ENCODE results near the gene RNF43. TPM values are rescaled to one million over a fixed set of nuclear protein-coding genes. Genes with fewer than 3 reads are reported as not detected.

RNF43 gene
- polyA plus RNA-seq (2012; ENCODE audit: insufficient read length, low read depth): not detected

DNA sequence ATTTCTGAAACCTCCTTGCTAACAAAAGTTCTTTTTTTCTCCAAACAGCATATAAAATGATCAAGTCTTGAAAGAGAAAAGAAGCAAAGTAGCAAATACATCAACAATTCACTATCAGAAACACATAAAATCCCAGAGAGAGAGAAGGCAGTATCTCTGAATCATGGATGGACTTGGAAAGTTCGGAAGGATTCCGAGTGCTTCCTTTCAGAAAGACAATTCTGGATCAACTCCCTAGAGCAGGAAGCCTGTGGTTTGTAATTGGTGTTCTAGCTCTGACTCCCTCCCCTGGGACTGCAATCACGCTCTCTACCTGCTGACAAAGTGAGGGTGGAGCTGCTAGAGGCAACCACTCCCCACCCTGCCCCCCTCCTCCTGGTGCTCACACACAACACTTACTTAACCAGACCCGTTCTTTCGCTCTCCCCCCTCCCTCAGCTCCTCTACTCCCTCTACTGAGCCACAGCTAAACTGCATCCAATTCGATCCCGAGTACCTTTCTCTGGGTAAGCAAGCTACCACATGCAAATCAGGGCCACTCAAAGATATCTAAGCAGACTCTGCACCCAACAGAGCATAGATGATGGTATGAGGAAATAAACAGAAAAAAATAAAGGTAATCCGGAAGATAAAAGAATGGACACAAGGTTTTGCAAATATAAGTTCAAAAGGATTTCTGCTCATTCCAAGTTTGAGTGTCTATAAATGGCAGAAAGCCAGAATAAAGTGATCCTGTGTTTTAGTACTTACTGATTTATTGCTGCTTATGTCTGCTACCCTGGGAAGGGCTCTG is at the start of gene RNF43:
Gene RNF43, minus strand, starts transcription at position 235 of the 793 bp plus-strand sequence. CDS start 1,957 bp downstream, outside the sequence.
- TF ChIP-seq POLR2AphosphoS5 (IDR thresholded peaks at IDR 0.05; ENCODE audit: low read depth, low read length): no peak
- TF ChIP-seq, protein P1, sequence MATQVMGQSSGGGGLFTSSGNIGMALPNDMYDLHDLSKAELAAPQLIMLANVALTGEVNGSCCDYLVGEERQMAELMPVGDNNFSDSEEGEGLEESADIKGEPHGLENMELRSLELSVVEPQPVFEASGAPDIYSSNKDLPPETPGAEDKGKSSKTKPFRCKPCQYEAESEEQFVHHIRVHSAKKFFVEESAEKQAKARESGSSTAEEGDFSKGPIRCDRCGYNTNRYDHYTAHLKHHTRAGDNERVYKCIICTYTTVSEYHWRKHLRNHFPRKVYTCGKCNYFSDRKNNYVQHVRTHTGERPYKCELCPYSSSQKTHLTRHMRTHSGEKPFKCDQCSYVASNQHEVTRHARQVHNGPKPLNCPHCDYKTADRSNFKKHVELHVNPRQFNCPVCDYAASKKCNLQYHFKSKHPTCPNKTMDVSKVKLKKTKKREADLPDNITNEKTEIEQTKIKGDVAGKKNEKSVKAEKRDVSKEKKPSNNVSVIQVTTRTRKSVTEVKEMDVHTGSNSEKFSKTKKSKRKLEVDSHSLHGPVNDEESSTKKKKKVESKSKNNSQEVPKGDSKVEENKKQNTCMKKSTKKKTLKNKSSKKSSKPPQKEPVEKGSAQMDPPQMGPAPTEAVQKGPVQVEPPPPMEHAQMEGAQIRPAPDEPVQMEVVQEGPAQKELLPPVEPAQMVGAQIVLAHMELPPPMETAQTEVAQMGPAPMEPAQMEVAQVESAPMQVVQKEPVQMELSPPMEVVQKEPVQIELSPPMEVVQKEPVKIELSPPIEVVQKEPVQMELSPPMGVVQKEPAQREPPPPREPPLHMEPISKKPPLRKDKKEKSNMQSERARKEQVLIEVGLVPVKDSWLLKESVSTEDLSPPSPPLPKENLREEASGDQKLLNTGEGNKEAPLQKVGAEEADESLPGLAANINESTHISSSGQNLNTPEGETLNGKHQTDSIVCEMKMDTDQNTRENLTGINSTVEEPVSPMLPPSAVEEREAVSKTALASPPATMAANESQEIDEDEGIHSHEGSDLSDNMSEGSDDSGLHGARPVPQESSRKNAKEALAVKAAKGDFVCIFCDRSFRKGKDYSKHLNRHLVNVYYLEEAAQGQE (IDR thresholded peaks at IDR 0.05; ENCODE audit: insufficient read depth in 1 of 2, low read depth in 2 of 2, low read length in 2 of 2): no peak
- no peak for TF ChIP-seq TAF1 (IDR thresholded peaks at IDR 0.05; ENCODE audit: borderline replicate concordance, insufficient read depth, low read length)
- TF ChIP-seq FOXP2 (optimal IDR thresholded peaks at IDR 0.05; ENCODE audit: borderline replicate concordance, extremely low read depth, extremely low read length, insufficient read depth): no peak
- no peak for TF ChIP-seq SIN3A (IDR thresholded peaks at IDR 0.05; ENCODE audit: borderline replicate concordance, insufficient read depth, low read length)

DNA sequence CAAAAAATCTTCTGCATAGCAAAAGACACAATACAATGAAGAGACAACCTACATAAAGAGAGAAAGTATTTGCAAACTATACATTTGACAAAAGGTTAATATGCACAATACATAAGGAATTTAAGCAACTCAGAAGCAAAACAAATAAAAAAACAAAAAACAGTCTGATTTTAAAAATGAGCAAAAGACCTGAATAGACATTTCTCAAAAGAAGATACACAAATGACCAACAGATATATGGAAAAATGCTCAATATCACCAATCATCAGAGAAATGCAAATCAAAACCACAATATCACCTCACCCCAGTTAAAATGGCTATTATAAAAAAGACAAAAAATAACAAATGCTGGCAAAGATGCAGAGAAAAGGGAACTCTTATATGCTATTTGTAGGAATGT is 38.2 kb upstream of the RNF43 start:
- TF ChIP-seq SIN3A (IDR thresholded peaks at IDR 0.05; ENCODE audit: borderline replicate concordance, insufficient read depth, low read length) (no peak), POLR2AphosphoS5 (IDR thresholded peaks at IDR 0.05; ENCODE audit: low read depth, low read length) (no peak), TAF1 (IDR thresholded peaks at IDR 0.05; ENCODE audit: borderline replicate concordance, insufficient read depth, low read length) (no peak), FOXP2 (optimal IDR thresholded peaks at IDR 0.05; ENCODE audit: borderline replicate concordance, extremely low read depth, extremely low read length, insufficient read depth) (no peak)
- TF ChIP-seq, protein P1 (IDR thresholded peaks at IDR 0.05; ENCODE audit: insufficient read depth in 1 of 2, low read depth in 2 of 2, low read length in 2 of 2): no peak

DNA sequence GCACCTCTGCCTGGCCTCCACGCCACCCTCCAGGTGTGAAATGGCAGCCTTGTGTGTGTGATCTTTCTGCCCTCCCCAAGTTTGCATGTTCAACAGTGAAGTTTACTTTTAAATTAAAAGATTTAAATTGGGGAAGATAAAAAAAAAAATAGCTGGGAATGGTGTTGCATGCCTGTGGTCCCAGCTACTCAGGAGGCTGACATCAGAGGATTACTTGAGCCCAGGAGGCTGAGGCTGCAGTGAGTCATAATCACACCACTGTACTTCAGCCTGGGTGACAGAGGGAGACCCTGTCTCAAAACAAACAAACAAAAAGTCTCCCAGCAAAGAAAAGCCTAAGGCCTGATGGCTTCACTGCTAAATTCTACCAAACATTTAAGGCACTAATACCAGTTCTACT is 35.4 kb upstream of the RNF43 start:
- no peak for TF ChIP-seq POLR2AphosphoS5 (IDR thresholded peaks at IDR 0.05; ENCODE audit: low read depth, low read length)
- TF ChIP-seq FOXP2 (optimal IDR thresholded peaks at IDR 0.05; ENCODE audit: borderline replicate concordance, extremely low read depth, extremely low read length, insufficient read depth): no peak
- no peak for TF ChIP-seq SIN3A (IDR thresholded peaks at IDR 0.05; ENCODE audit: borderline replicate concordance, insufficient read depth, low read length)

DNA sequence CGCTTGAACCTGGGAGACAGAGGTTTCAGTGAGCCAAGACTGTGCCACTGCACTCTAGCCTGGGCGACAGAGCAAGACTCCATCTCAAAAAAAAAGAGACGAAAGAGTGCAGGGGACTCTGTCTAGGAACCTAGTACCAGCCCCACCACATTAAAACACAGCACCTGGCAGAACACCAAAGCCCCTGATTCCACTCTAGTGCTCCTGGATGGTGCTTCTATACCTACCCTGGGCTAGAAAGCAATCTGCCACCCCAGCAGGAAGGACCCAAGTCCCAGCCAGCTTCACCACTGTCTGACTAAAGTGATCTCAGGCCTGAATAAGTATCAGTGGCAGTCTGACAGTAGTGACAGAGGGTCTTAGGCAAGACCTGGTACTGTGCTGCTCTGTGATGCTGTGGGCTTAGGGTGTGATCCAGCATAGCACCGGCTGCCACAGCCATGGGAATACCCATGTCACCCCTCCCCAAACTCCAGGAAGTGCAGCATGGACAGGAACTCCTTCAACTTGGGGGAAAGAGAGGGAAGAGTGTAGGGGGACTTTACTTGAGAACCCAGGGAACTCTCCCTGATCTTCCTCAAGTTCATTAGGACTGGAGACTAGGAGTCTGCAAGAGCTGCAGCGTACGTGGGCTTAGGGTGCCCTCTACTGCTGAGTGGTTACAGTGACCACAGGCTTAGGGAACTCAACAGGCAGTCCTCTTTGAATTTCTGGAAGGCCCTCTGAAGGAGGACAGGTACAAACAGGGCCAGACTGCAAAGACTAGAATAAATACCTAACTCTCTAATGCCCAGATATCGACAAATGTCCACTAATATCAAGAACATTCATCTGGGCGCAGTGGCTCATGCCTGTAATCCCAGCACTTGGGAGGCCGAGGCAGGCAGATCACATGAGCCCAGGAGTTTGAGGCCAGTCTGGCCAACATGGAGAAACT is 30.0 kb upstream of the RNF43 start:
- TF ChIP-seq POLR2AphosphoS5 (IDR thresholded peaks at IDR 0.05; ENCODE audit: low read depth, low read length): no peak

DNA sequence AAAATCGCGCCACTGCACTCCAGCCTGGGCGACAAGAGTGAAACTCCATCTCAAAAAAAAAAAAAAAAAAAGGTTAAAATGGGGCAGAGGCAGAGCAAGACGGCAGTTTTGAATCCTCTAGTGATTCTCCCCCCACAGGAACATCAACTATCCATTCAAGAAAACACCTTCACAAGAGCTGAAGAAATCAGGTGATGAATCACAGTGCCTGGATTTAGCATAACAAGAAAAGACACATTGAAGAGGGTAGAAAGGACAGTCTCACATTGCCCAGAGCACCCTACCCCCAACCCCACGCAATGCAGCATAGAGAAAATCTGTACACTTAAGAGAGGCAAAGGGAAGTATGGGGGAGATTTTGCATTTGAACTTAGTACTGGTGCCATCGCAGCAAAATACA is 28.8 kb upstream of the RNF43 start:
- no peak for TF ChIP-seq FOXP2 (optimal IDR thresholded peaks at IDR 0.05; ENCODE audit: borderline replicate concordance, extremely low read depth, extremely low read length, insufficient read depth)
- TF ChIP-seq, protein P1 (IDR thresholded peaks at IDR 0.05; ENCODE audit: insufficient read depth in 1 of 2, low read depth in 2 of 2, low read length in 2 of 2): no peak
- no peak for TF ChIP-seq POLR2AphosphoS5 (IDR thresholded peaks at IDR 0.05; ENCODE audit: low read depth, low read length)
- TF ChIP-seq TAF1 (IDR thresholded peaks at IDR 0.05; ENCODE audit: borderline replicate concordance, insufficient read depth, low read length): no peak
- no peak for TF ChIP-seq SIN3A (IDR thresholded peaks at IDR 0.05; ENCODE audit: borderline replicate concordance, insufficient read depth, low read length)

All from PFSK-1 (cell line).